Measurements from ENCODE around the gene MMP25.
"Not testable (repeated sequence)": the region's sequence is repeated elsewhere in the genome, so short reads cannot be mapped to it uniquely, and the experiment has no call there.

Gene MMP25

DNA sequence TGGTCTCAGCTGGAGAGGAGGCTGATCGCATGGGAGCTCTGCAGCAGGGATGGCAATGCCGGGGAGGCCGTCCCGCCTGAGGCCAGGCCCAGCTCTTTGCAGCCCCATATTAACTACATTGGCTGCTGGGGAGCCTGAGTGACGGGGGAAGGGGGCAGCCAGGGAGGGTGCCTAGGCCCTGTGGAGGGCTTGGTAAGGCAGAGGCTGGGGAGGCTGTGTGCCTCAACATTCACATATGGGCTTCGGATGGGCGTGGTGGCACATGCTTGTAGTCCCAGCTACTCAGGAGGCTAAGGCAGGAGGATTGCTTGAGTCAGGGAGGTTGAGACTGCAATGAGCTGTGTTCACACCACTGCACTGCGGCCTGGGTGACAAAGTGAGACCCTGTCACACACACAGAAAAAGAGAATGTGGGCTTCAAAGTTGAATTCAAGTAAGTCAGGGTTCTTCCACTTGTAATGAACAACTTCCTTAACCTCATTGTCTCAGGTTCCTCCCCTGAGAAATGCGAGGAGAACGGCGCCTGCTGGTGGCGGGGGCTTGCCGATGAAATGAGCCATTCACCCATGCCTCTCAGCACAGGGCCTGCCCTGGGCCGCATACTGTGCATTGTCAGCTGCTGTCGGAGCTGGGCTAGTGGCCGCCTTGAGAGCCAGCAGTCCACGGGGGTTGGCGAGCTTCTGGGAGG, 26.4 kb downstream of the MMP25 start:
- not testable (repeated sequence) for H3K27ac ChIP-seq (ENCODE audit: low read length); H3K9me3 ChIP-seq (ENCODE audit: insufficient read depth, low read depth, low read length); H3K4me1 ChIP-seq (ENCODE audit: insufficient read depth, low read length); H3K27me3 ChIP-seq (ENCODE audit: insufficient read depth, low read length); H3K36me3 ChIP-seq (ENCODE audit: insufficient read depth, low read depth, low read length); H3K9ac ChIP-seq (ENCODE audit: low read depth, low read length); H3K4me3 ChIP-seq (ENCODE audit: low read length)

DNA sequence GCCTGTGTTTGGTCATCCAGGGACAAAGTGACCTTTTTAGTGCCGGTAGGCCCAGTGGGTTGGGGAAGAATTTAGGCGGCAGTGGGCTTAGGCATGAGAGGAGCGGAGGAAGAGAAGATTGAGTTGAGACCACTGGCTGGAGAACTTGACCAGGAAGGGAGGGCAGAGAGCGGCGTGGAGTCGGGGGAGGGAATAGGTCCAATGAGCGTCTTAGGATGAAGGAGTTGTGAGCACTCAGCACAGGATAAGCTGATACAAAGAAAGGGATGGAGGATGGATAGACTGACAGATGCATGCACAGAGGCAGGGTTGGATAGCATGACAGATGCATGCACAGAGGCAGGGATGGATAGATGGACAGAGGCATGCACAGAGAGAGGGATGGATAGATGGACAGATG, 27.1 kb downstream of the MMP25 start:
- no peak overlapping the region for H3K4me3 ChIP-seq (ENCODE audit: low read length)
- no peaks in the 10 kb centered on the region for H3K9me3 ChIP-seq (ENCODE audit: insufficient read depth, low read depth, low read length)
- no peak overlapping the region for H3K27ac ChIP-seq (ENCODE audit: low read length)
- H3K4me1 ChIP-seq (ENCODE audit: insufficient read depth, low read length), result no peaks in the 10 kb centered on the region
- no peak overlapping the region for H3K9ac ChIP-seq (ENCODE audit: low read depth, low read length)
- no peaks in the 10 kb centered on the region for H3K36me3 ChIP-seq (ENCODE audit: insufficient read depth, low read depth, low read length)
- peaks cover 9% of the 10 kb centered on the region; the same call in 1 of the 2 replicates for H3K27me3 ChIP-seq (ENCODE audit: insufficient read depth, low read length)

DNA sequence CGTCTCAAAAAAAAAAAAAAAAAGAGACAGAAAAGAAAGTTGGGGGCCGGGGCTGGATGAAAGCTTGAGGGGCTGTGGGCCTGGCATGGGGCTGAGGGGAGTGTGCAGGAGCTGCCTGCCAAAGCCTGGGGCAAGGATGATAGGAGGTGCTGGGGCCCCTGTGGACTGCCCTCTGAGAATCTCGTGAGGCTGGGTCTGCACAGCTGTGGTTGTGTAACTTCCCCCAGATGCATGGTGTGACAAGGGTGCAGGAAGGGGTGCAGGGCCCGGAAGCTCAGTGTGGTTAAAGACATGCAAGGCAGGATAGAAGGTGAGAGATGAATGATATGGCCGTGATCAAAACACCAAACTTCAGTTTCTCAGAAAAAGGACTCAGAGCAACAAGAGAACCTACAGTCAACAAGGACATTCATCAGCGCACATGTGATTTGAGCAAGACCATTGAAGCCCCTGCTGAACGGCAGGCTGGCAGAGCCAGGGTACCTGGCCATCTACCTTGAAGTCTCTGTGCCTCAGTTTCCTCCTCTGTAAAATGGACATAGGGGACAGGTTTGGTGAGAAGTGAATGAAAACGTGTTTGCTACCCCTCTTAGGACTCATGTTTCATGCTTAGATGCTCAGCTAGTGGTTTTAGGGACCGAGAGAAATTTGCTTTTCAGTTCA, 28.6 kb downstream of the MMP25 start:
- Histone ChIP-seq H3K9me3 (ENCODE audit: insufficient read depth, low read depth, low read length) (no peaks in the 10 kb centered on the region), H3K36me3 (ENCODE audit: insufficient read depth, low read depth, low read length) (no peaks in the 10 kb centered on the region), H3K4me1 (ENCODE audit: insufficient read depth, low read length) (no peaks in the 10 kb centered on the region), H3K4me3 (ENCODE audit: low read length) (no peak overlapping the region), H3K27ac (ENCODE audit: low read length) (no peak overlapping the region), H3K9ac (ENCODE audit: low read depth, low read length) (no peak overlapping the region), H3K27me3 (ENCODE audit: insufficient read depth, low read length) (peaks cover 9% of the 10 kb centered on the region; the same call in 1 of the 2 replicates)

DNA sequence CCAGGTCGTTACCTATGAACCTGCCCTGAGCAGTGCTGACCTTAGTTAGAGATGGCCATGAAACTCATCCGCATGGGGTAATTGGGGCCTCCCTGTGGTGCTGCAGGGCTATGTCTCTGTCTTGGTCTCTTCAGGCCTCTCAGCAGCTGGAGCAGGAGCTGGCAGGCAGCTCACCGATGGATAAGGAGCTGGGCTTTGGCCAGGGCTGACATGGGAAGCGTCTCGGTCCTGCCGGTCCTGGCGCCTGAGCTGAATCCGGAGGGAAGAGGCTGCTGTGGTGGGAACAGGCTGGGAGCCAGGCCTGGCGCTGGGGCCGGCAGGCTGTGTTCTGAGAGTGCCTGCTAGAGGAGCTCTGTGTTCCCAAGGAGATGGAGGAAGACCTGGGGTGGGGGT, 29.2 kb downstream of the MMP25 start:
- H3K27ac ChIP-seq (ENCODE audit: low read length), result no peak overlapping the region
- no peak overlapping the region for H3K4me3 ChIP-seq (ENCODE audit: low read length)
- no peaks in the 10 kb centered on the region for H3K4me1 ChIP-seq (ENCODE audit: insufficient read depth, low read length)
- H3K36me3 ChIP-seq (ENCODE audit: insufficient read depth, low read depth, low read length), result no peaks in the 10 kb centered on the region
- peaks cover 9% of the 10 kb centered on the region; the same call in 1 of the 2 replicates for H3K27me3 ChIP-seq (ENCODE audit: insufficient read depth, low read length)
- H3K9ac ChIP-seq (ENCODE audit: low read depth, low read length), result no peak overlapping the region
- no peaks in the 10 kb centered on the region for H3K9me3 ChIP-seq (ENCODE audit: insufficient read depth, low read depth, low read length)

DNA sequence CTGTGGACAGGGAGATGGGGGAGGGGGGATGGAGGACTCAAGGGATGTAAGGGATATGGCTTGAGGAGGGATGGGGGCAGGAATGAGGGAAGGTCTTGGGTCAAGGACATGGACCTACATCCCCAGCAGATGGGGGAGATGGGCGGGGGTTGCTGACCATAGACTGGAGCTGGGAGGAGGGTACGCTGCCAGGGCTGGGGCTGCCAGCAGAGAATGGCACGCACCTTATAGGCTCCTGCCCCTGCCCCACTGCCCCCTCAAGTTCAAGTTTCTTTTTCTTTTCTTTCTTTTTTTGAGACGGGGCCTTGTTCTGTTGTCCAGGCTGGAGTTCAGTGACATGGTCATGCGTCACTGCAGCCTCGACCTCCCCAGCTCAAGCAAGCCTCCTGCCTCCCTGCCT, 29.6 kb downstream of the MMP25 start:
- H3K4me1 ChIP-seq (ENCODE audit: insufficient read depth, low read length); H3K36me3 ChIP-seq (ENCODE audit: insufficient read depth, low read depth, low read length); H3K27me3 ChIP-seq (ENCODE audit: insufficient read depth, low read length); H3K9ac ChIP-seq (ENCODE audit: low read depth, low read length); H3K27ac ChIP-seq (ENCODE audit: low read length); H3K4me3 ChIP-seq (ENCODE audit: low read length); H3K9me3 ChIP-seq (ENCODE audit: insufficient read depth, low read depth, low read length): not testable (repeated sequence)

DNA sequence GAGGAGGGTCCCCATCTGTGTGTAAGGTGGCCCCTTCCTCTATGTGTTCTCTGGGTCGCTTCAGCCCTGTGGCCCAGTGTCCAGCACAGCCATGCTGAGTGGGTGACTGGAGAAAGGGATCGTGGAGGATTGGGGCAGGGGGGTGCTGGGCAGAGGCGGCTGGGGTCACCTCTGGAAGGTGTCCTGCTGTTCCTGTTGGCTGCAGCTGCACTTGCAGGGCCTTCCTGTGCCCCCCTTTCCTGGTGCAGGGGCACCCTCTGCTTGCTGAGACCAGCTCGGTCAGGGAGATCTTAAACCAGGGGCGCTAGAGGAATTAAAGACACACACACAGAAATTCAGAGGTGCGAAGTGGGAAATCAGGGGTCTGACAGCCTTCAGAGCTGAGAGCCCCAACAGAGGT, 30.2 kb downstream of the MMP25 start:
- Histone ChIP-seq H3K27ac (ENCODE audit: low read length) (no peak overlapping the region), H3K9ac (ENCODE audit: low read depth, low read length) (no peak overlapping the region), H3K9me3 (ENCODE audit: insufficient read depth, low read depth, low read length) (no peaks in the 10 kb centered on the region), H3K4me3 (ENCODE audit: low read length) (no peak overlapping the region), H3K36me3 (ENCODE audit: insufficient read depth, low read depth, low read length) (no peaks in the 10 kb centered on the region), H3K4me1 (ENCODE audit: insufficient read depth, low read length) (no peaks in the 10 kb centered on the region), H3K27me3 (ENCODE audit: insufficient read depth, low read length) (peaks cover 9% of the 10 kb centered on the region; the same call in 1 of the 2 replicates)

DNA sequence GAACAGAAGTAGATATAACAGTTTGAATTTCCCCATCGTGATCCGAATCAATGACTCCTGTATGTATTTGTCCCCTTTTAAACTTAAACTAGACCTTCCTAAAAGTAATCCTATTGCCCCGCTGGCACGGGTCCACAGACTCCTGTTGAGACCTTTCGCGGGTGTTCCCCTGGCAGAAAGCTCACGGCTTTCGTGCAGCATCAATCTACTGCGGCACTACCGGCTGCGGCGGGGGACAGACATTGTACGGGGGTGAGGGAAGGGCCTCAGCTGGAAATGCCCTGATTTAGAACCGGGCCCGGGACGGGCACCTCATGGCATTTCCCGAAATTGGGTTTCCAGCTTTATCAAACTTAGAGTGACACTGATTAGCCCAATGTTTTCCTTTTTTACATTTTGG, 33.7 kb downstream of the MMP25 start:
- H3K36me3 ChIP-seq (ENCODE audit: insufficient read depth, low read depth, low read length), result no peaks in the 10 kb centered on the region
- H3K9ac ChIP-seq (ENCODE audit: low read depth, low read length), result no peak overlapping the region
- H3K9me3 ChIP-seq (ENCODE audit: insufficient read depth, low read depth, low read length), result no peaks in the 10 kb centered on the region
- no peak overlapping the region for H3K27ac ChIP-seq (ENCODE audit: low read length)
- H3K27me3 ChIP-seq (ENCODE audit: insufficient read depth, low read length), result no peaks in the 10 kb centered on the region; the same call in 1 of the 2 replicates
- no peak overlapping the region for H3K4me3 ChIP-seq (ENCODE audit: low read length)
- no peaks in the 10 kb centered on the region for H3K4me1 ChIP-seq (ENCODE audit: insufficient read depth, low read length)

DNA sequence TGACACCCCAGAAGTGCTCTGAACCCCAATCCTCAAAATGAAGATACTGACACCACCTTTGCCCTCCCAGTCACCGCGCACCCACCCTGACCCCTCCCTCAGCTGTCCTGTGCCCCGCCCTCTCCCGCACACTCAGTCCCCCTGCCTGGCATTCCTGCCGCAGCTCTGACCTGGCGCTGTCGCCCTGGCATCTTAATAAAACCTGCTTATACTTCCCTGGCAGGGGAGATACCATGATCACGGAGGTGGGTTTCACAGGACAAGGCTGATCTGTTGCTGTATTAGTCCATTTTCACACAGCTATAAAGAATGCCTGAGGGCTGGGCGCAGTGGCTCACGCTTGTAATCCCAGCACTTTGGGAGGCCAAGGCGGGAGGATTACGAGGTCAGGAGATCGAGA, 35.6 kb downstream of the MMP25 start:
- H3K4me3 ChIP-seq (ENCODE audit: low read length); H3K4me1 ChIP-seq (ENCODE audit: insufficient read depth, low read length); H3K36me3 ChIP-seq (ENCODE audit: insufficient read depth, low read depth, low read length); H3K9ac ChIP-seq (ENCODE audit: low read depth, low read length); H3K9me3 ChIP-seq (ENCODE audit: insufficient read depth, low read depth, low read length); H3K27ac ChIP-seq (ENCODE audit: low read length); H3K27me3 ChIP-seq (ENCODE audit: insufficient read depth, low read length): not testable (repeated sequence)

DNA sequence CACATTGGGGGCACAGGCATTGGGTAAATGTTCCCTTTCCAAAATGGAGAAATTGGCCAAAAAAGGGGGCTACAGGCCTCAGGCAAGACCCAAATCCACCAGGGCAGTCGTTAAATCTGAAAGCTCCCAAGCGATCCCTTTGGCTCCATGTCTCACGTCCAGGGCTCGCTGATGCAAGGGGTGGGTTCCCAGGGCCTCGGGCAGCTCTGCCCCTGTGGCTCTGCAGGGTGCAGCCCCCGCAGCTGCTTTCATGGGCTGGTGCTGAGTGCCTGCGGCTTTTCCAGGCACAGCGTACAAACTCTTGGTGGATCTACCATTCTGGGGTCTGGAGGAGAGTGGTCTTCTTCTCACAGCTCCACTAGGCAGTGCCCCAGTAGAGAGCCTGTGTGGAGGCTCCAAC, 37.0 kb downstream of the MMP25 start:
- H3K27ac ChIP-seq (ENCODE audit: low read length); H3K4me3 ChIP-seq (ENCODE audit: low read length); H3K27me3 ChIP-seq (ENCODE audit: insufficient read depth, low read length); H3K9me3 ChIP-seq (ENCODE audit: insufficient read depth, low read depth, low read length); H3K9ac ChIP-seq (ENCODE audit: low read depth, low read length); H3K4me1 ChIP-seq (ENCODE audit: insufficient read depth, low read length): not testable (repeated sequence)
- peaks cover 11% of the 10 kb centered on the region for H3K36me3 ChIP-seq (ENCODE audit: insufficient read depth, low read depth, low read length)

DNA sequence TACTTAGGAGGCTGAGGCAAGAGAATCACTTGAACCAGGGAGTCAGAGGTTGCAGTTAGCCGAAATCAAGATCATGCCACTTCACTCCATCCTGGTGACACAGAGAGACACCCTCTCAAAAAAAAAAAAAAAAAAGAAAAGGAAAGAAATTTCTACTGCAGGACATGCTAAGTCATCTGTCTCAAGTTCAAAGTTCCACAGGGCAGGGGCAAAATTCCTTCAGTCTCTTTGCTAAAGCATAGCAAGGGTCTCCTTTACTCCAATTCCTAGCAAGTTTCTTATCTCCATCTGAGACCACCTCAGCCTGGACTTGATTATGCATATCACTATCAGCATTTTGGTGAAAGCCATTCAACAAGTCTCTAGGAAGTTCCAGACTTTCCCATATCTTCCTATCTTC, 38.1 kb downstream of the MMP25 start:
- Histone ChIP-seq H3K36me3 (ENCODE audit: insufficient read depth, low read depth, low read length) (peaks cover 22% of the 10 kb centered on the region), H3K4me3 (ENCODE audit: low read length) (no peak overlapping the region), H3K27ac (ENCODE audit: low read length) (no peak overlapping the region), H3K9me3 (ENCODE audit: insufficient read depth, low read depth, low read length) (no peaks in the 10 kb centered on the region), H3K4me1 (ENCODE audit: insufficient read depth, low read length) (no peaks in the 10 kb centered on the region), H3K27me3 (ENCODE audit: insufficient read depth, low read length) (no peaks in the 10 kb centered on the region; the same call in 1 of the 2 replicates), H3K9ac (ENCODE audit: low read depth, low read length) (no peak overlapping the region)

DNA sequence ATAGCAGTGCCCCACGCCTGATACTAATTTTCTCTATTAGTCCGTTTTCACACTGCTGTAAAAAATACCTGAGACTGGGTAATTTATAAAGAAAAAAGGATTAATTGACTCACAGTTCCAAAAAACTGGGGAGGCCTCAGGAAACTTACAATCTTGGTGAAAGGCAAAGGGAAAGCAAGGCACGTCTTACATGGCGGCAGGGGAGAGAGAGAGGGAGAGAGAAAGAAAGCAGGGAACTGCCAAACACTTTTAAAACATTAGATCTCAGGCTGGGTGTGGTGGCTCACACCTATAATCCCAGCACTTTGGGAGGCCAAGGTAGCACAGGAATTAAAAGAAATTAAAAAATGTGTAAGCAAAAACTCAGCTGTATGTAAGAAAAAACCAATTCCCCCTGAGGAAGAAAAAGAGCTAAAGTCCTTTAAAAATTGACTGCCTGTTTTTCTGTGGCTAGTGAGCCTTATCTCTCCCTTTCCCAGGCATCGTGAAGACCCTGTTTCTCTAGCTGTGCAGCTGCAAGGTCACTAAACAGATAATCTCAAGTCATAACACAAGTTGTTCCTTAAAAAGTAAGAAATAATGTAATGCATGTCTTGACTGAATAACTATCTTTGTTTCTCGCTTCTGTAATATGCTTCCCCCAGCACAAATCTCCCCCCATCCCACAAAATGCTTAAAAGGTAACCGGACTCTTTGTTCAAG, 38.8 kb downstream of the MMP25 start:
- Histone ChIP-seq H3K27me3 (ENCODE audit: insufficient read depth, low read length) (no peaks in the 10 kb centered on the region; the same call in 1 of the 2 replicates), H3K4me3 (ENCODE audit: low read length) (no peak overlapping the region), H3K27ac (ENCODE audit: low read length) (no peak overlapping the region), H3K4me1 (ENCODE audit: insufficient read depth, low read length) (no peaks in the 10 kb centered on the region), H3K9me3 (ENCODE audit: insufficient read depth, low read depth, low read length) (no peaks in the 10 kb centered on the region), H3K9ac (ENCODE audit: low read depth, low read length) (no peak overlapping the region), H3K36me3 (ENCODE audit: insufficient read depth, low read depth, low read length) (peaks cover 28% of the 10 kb centered on the region)
